Spinal cord (tissue), 10 donors: ENCODE measurements around the gene AK1. TPM values are rescaled to one million over a fixed set of nuclear protein-coding genes. Genes with fewer than 3 reads are reported as not detected.
A peak's percentile ranks its signal among the peaks of the same experiment; 100 is the strongest.
"Not testable (repeated sequence)": the region's sequence is repeated elsewhere in the genome, so short reads cannot be mapped to it uniquely, and the experiment has no call there.

ENCODE experiments used
- DNase-seq, 6 donors: peaks; one replicate each; pipeline versions ENCODE4 v3.0.0 to v3.0.0-alpha.2; 2013 to 2015; ENCODE audit warnings: low spot score in 6 of 6, low read depth in 4 of 6
- H3K27ac ChIP-seq: one replicate; pipeline ENCODE4 v1.5.1; 2013; ENCODE audit warnings: low read depth, low read length, control low read depth
- H3K27me3 ChIP-seq: one replicate; pipeline ENCODE4 v1.6.1; 2013; ENCODE audit warnings: low read length; ENCODE audit not compliant: control insufficient read depth, insufficient read depth
- H3K36me3 ChIP-seq: one replicate; pipeline ENCODE4 v1.6.1; 2013; ENCODE audit warnings: low read length; ENCODE audit not compliant: control insufficient read depth, insufficient read depth
- H3K4me1 ChIP-seq: one replicate; pipeline ENCODE4 v1.6.1; 2013; ENCODE audit warnings: low read length; ENCODE audit not compliant: control insufficient read depth, insufficient read depth
- H3K4me3 ChIP-seq: one replicate; pipeline ENCODE4 v1.5.1; 2013; ENCODE audit warnings: low read depth, low read length, control low read depth
- H3K9me3 ChIP-seq: one replicate; pipeline ENCODE4 v1.6.1; 2013; ENCODE audit warnings: low read length; ENCODE audit not compliant: control insufficient read depth, insufficient read depth
- WGBS: methylation state at CpG from one replicate; pipeline ENCODE4 v1.1.5; 2013; ENCODE audit warnings: missing lambda C conversion rate; ENCODE audit not compliant: insufficient coverage; 5-methylcytosine and 5-hydroxymethylcytosine counted together
- polyA plus RNA-seq, 2 donors: library from polyadenylated mRNA; unstranded; fragments of 120-200 nt; gene quantifications; one replicate each; pipeline ENCODE4 v1.2.1, GENCODE V29; 2013; ENCODE audit not compliant: insufficient read length in 2 of 2
- total RNA-seq, 2 donors: library from RNA; depleted of rRNA in 1 of 2; stranded (reverse); fragments of 120-200 nt in 1 of 2; fragments of >200 nt in 1 of 2; gene quantifications; one replicate each; pipeline versions ENCODE4 v1.2.3 to v1.2.4, GENCODE V29; 2013 to 2014
- donor health status: healthy.

Gene AK1
- total and polyA plus RNA-seq, 4 donors = 48.0 to 297 (median 255) TPM

DNA sequence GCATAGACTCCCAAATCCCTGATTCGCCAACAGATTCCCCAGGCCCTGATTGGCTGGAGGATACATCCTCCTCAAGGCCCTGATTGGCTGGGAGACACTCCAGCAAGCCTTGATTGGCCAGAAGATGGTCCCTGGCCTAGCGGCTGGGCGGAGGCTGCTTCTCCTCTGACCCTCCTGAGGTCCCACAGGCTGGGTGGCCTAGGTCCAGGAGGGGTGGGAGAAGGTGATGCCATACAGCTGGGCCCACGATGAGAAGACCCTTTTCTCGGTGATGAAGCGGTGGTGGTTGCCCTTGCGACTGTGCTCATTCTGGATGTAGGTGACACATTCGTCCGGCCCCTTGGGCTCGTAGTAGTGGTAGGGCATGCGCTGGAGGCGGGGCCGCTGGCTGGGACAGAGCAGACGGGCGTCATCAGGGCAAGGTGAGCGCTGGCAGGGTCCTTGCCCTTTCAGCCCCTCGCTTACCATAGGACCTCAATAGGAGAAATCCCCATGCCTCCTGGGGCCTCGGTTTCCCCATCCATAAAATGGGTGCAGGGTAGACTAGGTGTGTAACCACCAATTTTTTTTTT is 9.0 kb upstream of the AK1 start:
- no peak overlapping the region for H3K27ac ChIP-seq
- peaks cover 28% of the 10 kb centered on the region for H3K4me1 ChIP-seq
- H3K27me3 ChIP-seq = no peaks in the 10 kb centered on the region
- no peaks in the 10 kb centered on the region for H3K9me3 ChIP-seq
- H3K4me3 ChIP-seq = no peak overlapping the region
- H3K36me3 ChIP-seq = peaks cover 64% of the 10 kb centered on the region
- DNase-seq = no peak
- 95% methylated on average over 17 of the region's 18 CpGs for WGBS

DNA sequence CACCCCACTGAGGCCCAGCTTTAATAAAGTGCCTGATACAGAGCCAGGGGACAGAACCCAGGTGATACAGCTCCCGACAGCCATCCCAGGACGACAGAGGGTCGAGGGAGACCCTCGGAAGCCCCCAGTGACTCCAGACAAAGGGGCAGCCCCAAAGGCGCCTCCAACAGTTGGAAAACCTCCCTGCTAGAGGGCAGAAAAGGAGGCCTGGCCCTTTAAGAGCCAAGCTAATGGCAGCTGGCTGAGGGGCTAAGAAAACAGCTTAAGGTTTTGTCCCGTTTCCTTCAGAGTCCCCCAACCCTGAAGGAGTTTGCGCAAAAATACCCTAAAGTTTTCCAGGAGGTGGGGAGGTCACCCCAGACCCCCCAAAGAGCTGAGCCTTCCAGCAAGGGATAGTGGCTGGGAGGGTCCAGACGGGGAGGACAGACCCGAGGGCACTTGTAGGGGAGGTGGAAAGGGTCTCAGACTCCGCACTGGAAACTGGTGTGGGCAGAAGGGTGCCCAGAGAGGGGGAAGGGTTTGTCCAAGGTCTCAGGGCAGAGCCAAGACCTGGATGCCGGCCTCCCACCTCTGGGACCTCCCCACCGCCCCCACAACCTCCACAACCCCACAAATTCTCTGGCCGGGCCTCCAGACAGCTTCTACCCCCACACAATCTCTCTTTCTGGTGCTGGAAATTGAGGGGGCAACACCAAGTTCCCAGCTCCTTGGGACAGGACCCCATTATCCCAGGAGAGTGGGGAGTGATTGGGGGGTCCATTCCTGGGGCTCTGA is 8.2 kb upstream of the AK1 start:
- Histone ChIP-seq H3K4me3 (no peak overlapping the region), H3K36me3 (peaks cover 61% of the 10 kb centered on the region), H3K4me1 (peaks cover 28% of the 10 kb centered on the region), H3K27ac (no peak overlapping the region), H3K9me3 (no peaks in the 10 kb centered on the region), H3K27me3 (no peaks in the 10 kb centered on the region)
- WGBS = 65% methylated on average over 9 of the region's 13 CpGs
- no peak for DNase-seq

GRCh38 chr9:127884976-127885490 is 7.6 kb upstream of the AK1 start:
- H3K27me3 ChIP-seq = no peaks in the 10 kb centered on the region
- 75% methylated on average over 14 of the region's 15 CpGs for WGBS
- H3K9me3 ChIP-seq = no peaks in the 10 kb centered on the region
- peaks cover 28% of the 10 kb centered on the region for H3K4me1 ChIP-seq
- H3K4me3 ChIP-seq = no peak overlapping the region
- peak overlapping the region; percentile 67 for H3K27ac ChIP-seq
- no peak for DNase-seq
- peaks cover 54% of the 10 kb centered on the region for H3K36me3 ChIP-seq

GRCh38 chr9:127884427-127884911 is 7.0 kb upstream of the AK1 start:
- no peaks in the 10 kb centered on the region for H3K27me3 ChIP-seq
- DNase-seq = peak in 3 of 6 donors; percentile 56 to 84 (median 73)
- peaks cover 51% of the 10 kb centered on the region for H3K36me3 ChIP-seq
- H3K9me3 ChIP-seq = no peaks in the 10 kb centered on the region
- H3K27ac ChIP-seq = peak overlapping the region; percentile 67
- no peak overlapping the region for H3K4me3 ChIP-seq
- 21% methylated on average over 11 of the region's 11 CpGs for WGBS
- peaks cover 28% of the 10 kb centered on the region for H3K4me1 ChIP-seq

GRCh38 chr9:127883959-127884358 is 6.5 kb upstream of the AK1 start:
- Histone ChIP-seq H3K27ac (peak overlapping the region; percentile 67), H3K36me3 (peaks cover 48% of the 10 kb centered on the region), H3K4me3 (no peak overlapping the region), H3K9me3 (no peaks in the 10 kb centered on the region), H3K4me1 (peaks cover 28% of the 10 kb centered on the region), H3K27me3 (no peaks in the 10 kb centered on the region)
- WGBS = 58% methylated on average over 7 of the region's 7 CpGs
- DNase-seq = peak in 1 of 6 donors; percentile 33

GRCh38 chr9:127881715-127882114 is 4.2 kb upstream of the AK1 start:
- not testable (repeated sequence) for H3K27ac ChIP-seq, H3K9me3 ChIP-seq, H3K27me3 ChIP-seq, H3K4me3 ChIP-seq, DNase-seq
- Histone ChIP-seq H3K4me1 (peaks cover 45% of the 10 kb centered on the region), H3K36me3 (peaks cover 33% of the 10 kb centered on the region)
- WGBS = 100% methylated on average over 2 of the region's 3 CpGs

- H3K27me3 ChIP-seq = no peaks in the 10 kb centered on the region
- H3K4me3 ChIP-seq = no peak overlapping the region
- WGBS = 100% methylated on average over 1 of the region's 8 CpGs
- peaks cover 29% of the 10 kb centered on the region for H3K36me3 ChIP-seq
- H3K9me3 ChIP-seq = no peaks in the 10 kb centered on the region
- DNase-seq = no peak
- H3K4me1 ChIP-seq = peaks cover 46% of the 10 kb centered on the region
- no peak overlapping the region for H3K27ac ChIP-seq
These were observed 2.7 kb upstream of the AK1 start for GRCh38 chr9:127880143-127880542.

GRCh38 chr9:127878652-127879390 is 1.3 kb upstream of the AK1 start:
- Histone ChIP-seq H3K4me1 (peaks cover 46% of the 10 kb centered on the region), H3K27ac (no peak overlapping the region), H3K4me3 (no peak overlapping the region)

DNA sequence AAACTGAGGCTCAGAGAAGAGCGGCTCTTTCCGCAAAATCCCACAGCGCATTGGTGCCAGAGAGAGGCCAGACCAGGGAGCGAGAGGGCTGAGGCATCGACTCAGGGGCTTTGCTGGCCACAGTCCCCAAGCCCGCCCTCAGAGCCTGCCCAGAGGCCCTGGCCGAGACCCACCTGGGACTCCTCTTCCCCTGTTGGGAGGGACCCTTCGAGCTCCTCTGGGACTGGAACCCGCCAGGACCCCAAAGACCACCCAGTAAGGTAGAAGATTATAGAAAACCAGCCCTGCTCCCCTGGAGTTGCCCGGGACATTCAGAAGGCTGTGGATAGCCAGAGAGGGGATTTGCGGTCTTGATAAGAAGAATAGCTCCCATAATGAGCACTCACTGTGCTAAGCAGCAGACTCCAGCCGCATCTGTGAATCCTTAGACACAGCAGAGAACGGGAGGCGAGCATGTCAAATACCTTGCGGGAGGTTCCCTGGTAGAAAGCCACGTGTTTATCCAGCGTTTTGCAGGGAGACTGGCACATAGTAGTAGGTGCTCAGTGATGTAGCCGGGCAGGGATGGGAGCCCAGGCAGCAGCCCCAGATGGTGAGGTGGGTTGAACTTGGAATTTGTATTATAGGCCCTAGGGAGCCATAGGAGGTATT is 651 bp upstream of the AK1 start:
- Histone ChIP-seq H3K4me1 (peaks cover 52% of the 10 kb centered on the region), H3K27me3 (no peaks in the 10 kb centered on the region), H3K36me3 (peaks cover 36% of the 10 kb centered on the region), H3K9me3 (no peaks in the 10 kb centered on the region), H3K4me3 (peak overlapping the region; percentile 52), H3K27ac (peak overlapping the region; percentile 70)
- peak in 1 of 6 donors; percentile 47 for DNase-seq
- 29% methylated on average over 15 of the region's 18 CpGs for WGBS

More at GRCh38 chr9:127878652-127879390, 1.3 kb upstream of the AK1 start:
- WGBS = 74% methylated on average over 3 of the region's 8 CpGs
- Histone ChIP-seq H3K9me3 (no peaks in the 10 kb centered on the region), H3K27me3 (no peaks in the 10 kb centered on the region), H3K36me3 (peaks cover 29% of the 10 kb centered on the region)
- DNase-seq = no peak
